Measurements from ENCODE around the gene PHACTR3.

Gene PHACTR3

DNA sequence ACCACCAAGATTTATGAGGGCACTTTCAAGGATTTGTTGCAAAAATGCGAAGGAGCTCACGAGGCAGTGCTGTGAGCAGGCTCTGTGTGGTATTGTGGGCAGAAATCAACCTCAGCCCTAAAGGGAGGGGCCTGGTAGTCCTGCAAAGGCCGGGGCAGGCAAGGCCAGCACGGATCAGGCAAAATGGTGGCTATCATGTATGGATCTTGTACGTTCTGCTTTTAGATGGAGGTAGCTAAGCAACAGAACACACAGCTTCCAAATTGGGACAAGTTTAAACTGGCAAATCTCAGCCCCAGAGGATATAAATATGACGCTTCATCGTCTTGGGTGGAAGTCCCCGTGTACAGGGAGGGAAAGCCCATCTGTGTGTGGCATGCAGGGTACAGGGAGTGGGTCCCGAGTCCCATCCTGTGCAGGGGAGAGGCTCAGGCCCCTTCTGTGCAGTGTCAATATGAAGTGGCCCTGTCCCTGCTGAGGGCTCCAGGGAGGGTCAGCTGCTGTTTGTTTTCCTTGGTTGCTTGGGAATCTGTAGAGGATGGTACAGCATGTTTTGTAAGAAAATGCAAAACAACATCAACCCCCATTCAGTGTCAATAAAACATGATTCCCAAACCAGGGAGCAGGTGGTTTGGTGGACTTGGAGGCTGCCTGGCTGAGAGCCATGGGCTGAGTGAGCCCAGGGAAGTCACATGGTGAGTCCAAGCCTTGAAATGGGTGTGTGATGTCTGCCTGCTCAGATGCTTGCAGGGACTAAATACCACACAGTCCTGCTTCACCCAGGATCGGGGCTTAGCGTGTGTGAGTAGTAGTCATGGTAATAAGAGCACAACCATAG is 216.1 kb downstream of the PHACTR3 start:
- DNase-seq (ENCODE audit: low spot score in 2 of 2) (no peak), ATAC-seq (ENCODE audit: low read depth) (no peak)
- no peaks in the 10 kb centered on the region for H3K4me1 Mint-ChIP-seq
- H3K27me3 Mint-ChIP-seq, result peaks cover 5% of the 10 kb centered on the region
- no peak overlapping the region for H3K4me3 Mint-ChIP-seq
- H3K27ac Mint-ChIP-seq, result no peak overlapping the region
- no peaks in the 10 kb centered on the region for H3K36me3 Mint-ChIP-seq
- no peaks in the 10 kb centered on the region for H3K9me3 Mint-ChIP-seq

- DNase-seq (ENCODE audit: low spot score in 2 of 2) (no peak), ATAC-seq (ENCODE audit: low read depth) (no peak)
- no peak overlapping the region for H3K27ac Mint-ChIP-seq
- H3K27me3 Mint-ChIP-seq, result peaks cover 5% of the 10 kb centered on the region
- H3K4me3 Mint-ChIP-seq, result no peak overlapping the region
- H3K4me1 Mint-ChIP-seq, result no peaks in the 10 kb centered on the region
- H3K9me3 Mint-ChIP-seq, result no peaks in the 10 kb centered on the region
- H3K36me3 Mint-ChIP-seq, result no peaks in the 10 kb centered on the region
These were observed 216.9 kb downstream of the PHACTR3 start for GRCh38 chr20:59821201-59821600.

DNA sequence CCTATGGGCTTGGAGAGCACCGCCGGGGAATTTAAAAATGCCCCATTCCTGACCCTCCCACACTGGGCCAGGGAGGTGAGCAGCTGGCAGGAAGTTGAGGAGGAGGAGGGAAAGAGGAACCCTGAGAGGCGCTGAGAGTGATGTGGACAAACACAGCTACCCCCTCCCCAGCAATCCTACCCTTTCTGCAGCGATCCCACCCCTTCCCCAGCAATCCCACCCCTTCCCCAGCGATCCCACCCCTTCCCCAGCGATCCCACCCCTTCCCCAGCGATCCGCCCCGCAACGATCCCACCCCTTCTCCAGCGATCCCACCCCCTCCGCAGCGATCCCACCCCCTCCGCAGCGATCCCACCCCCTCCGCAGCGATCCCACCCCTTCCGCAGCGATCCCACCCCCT is 217.4 kb downstream of the PHACTR3 start:
- no peaks in the 10 kb centered on the region for H3K4me1 Mint-ChIP-seq
- peaks cover 6% of the 10 kb centered on the region for H3K27me3 Mint-ChIP-seq

DNA sequence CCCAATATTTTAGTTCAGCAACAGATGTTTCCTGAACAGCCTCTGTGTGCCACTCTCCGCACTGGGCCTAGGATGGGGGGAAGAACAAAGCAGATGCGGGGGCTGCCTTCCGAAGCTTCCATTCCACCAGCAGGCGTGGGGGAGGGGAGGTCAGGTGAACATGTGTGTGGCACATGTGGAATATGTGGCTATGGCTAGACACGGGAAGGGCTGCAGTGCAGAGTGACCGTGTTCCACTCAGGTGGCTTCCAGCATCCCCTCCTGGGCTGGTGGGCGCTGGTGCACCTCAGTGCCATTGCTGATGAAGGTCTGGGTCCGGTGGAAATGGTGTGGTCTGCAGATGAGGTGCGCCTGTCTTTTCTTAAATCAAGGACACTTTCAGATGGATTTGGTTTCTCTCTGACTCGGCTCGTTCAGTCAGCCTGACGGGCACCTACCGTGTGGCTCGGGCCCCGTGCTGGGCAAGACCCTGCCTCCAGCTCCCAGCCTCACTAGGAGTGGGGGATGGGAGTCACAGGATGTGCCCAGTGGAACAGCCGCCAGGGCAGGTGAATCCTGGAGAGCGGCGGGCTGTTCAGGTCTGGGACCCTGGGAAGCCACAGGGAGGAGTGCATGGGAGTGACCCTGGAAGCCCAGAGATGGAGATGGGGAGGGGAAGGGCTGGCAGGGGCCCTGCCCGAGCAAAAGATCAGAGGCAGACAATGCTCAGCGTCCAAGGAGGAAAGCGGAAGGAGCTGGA is 218.1 kb downstream of the PHACTR3 start:
- H3K9me3 Mint-ChIP-seq, result peaks cover 3% of the 10 kb centered on the region

More for the DNA sequence above, 217.4 kb downstream of the PHACTR3 start:
- no peak overlapping the region for H3K27ac Mint-ChIP-seq
- no peak for DNase-seq (ENCODE audit: low spot score in 2 of 2)
- H3K9me3 Mint-ChIP-seq, result peaks cover 3% of the 10 kb centered on the region
- no peak overlapping the region for H3K4me3 Mint-ChIP-seq
- no peaks in the 10 kb centered on the region for H3K36me3 Mint-ChIP-seq
- ATAC-seq (ENCODE audit: low read depth), result no peak

DNA sequence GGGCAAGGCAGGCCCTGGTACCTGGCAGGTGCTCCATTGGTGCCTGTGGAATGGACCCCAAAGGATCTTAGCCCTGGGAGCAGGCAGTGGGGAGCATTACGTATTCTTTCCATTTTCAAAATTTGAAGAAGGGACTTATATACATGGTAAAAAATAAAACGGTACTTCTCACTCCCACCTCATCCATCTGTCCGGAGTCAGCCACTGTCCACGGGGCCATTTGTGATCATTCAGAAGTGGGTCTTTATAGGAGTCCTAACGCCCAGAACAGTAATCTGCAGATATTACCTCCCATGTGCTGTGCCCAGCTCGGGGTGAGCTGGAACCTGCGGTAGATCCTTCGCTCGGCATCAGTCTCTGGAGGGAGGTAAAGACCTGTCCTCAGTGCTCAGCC is 218.7 kb downstream of the PHACTR3 start:
- Mint-ChIP-seq H3K27me3 (peaks cover 7% of the 10 kb centered on the region), H3K36me3 (no peaks in the 10 kb centered on the region), H3K9me3 (peaks cover 3% of the 10 kb centered on the region), H3K27ac (no peak overlapping the region), H3K4me1 (no peaks in the 10 kb centered on the region), H3K4me3 (no peak overlapping the region)
- ATAC-seq (ENCODE audit: low read depth) (no peak), DNase-seq (ENCODE audit: low spot score in 2 of 2) (no peak)

More for the DNA sequence above, 218.1 kb downstream of the PHACTR3 start:
- Mint-ChIP-seq H3K27ac (no peak overlapping the region), H3K36me3 (no peaks in the 10 kb centered on the region), H3K27me3 (peaks cover 7% of the 10 kb centered on the region), H3K4me3 (no peak overlapping the region), H3K4me1 (no peaks in the 10 kb centered on the region)
- DNase-seq (ENCODE audit: low spot score in 2 of 2), result no peak
- no peak for ATAC-seq (ENCODE audit: low read depth)

- H3K4me1 Mint-ChIP-seq, result no peaks in the 10 kb centered on the region
- ATAC-seq (ENCODE audit: low read depth) (no peak), DNase-seq (ENCODE audit: low spot score in 2 of 2) (no peak)
- H3K36me3 Mint-ChIP-seq, result no peaks in the 10 kb centered on the region
- H3K27ac Mint-ChIP-seq, result no peak overlapping the region
- H3K4me3 Mint-ChIP-seq, result no peak overlapping the region
- peaks cover 10% of the 10 kb centered on the region for H3K27me3 Mint-ChIP-seq
- peaks cover 3% of the 10 kb centered on the region for H3K9me3 Mint-ChIP-seq
These were observed 219.3 kb downstream of the PHACTR3 start for GRCh38 chr20:59823491-59824259.

GRCh38 chr20:59824711-59825562 is 220.6 kb downstream of the PHACTR3 start:
- Mint-ChIP-seq H3K9me3 (peaks cover 3% of the 10 kb centered on the region), H3K4me1 (no peaks in the 10 kb centered on the region), H3K4me3 (no peak overlapping the region), H3K36me3 (no peaks in the 10 kb centered on the region), H3K27me3 (peaks cover 11% of the 10 kb centered on the region), H3K27ac (no peak overlapping the region)
- ATAC-seq (ENCODE audit: low read depth), result no peak
- DNase-seq (ENCODE audit: low spot score in 2 of 2), result no peak

DNA sequence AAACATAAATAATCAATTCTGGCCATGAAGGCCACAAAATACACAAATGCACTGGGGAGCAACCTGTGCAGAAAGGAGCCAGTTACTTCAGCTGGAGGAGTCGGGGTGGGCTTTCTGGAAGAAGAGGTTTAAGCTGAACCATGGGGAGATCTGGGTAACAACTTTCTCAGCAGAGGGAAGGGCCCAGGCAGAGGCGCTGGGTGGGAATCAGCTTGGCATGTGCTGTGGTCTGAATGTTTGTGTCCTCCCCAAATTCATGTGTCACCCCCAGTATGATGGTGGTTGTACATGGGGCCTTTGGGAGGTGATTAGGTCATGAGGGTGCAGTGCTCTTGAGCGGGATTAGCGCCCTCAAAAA is 221.2 kb downstream of the PHACTR3 start:
- no peaks in the 10 kb centered on the region for H3K4me1 Mint-ChIP-seq
- DNase-seq (ENCODE audit: low spot score in 2 of 2), result no peak
- peaks cover 15% of the 10 kb centered on the region for H3K27me3 Mint-ChIP-seq
- H3K36me3 Mint-ChIP-seq, result no peaks in the 10 kb centered on the region
- no peak for ATAC-seq (ENCODE audit: low read depth)
- no peak overlapping the region for H3K4me3 Mint-ChIP-seq
- no peak overlapping the region for H3K27ac Mint-ChIP-seq
- peaks cover 6% of the 10 kb centered on the region for H3K9me3 Mint-ChIP-seq

GRCh38 chr20:59825944-59826759 is 221.8 kb downstream of the PHACTR3 start:
- no peak overlapping the region for H3K4me3 Mint-ChIP-seq
- no peaks in the 10 kb centered on the region for H3K36me3 Mint-ChIP-seq
- no peak for ATAC-seq (ENCODE audit: low read depth)
- H3K4me1 Mint-ChIP-seq, result no peaks in the 10 kb centered on the region
- no peak for DNase-seq (ENCODE audit: low spot score in 2 of 2)
- peaks cover 6% of the 10 kb centered on the region for H3K9me3 Mint-ChIP-seq
- H3K27ac Mint-ChIP-seq, result no peak overlapping the region
- peaks cover 15% of the 10 kb centered on the region for H3K27me3 Mint-ChIP-seq

DNA sequence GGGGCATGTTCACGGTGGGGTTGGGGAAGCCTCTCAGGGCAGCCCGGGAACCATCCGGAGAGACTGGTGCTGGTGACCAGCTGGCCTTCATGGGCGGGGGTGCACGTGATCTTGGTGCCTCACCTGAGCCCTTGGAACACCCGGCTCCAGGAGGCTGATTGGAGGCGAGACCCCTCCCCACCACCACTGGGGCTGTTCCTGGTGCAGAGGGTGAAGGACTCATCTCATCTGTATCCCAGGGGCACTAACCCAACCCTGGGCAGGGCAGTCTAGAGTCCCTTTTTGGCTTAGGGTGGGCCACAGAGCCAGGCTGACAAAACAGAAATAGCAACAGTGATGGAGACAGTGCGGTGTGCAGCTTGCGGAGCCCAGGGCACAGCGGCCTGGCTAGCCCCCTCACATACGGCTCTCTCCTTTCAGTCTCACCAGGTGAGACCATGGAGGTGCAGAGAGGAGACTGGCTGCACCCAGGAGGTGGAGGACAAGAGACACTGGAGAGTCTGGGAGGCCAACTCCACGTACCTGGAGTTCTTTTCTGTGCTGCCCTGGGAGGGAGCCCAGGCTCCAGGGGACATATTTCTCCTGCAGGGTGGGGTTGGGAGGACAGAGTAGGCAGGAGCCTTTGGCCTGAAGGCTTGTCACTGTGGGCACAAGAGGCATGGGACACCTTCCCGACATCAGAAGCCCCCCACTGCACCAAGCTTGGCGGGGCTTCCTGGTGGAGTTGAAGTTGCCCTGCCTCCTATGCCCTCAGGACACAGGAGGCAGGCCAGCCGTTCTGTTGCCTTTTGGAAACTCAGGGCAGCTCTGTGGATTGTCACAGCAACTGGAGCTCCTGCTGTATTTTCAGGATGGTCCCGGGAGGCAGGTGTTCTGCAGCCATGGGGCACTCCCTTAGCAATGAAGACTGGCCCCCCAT is 223.1 kb downstream of the PHACTR3 start:
- Mint-ChIP-seq H3K4me3 (no peak overlapping the region), H3K4me1 (no peaks in the 10 kb centered on the region), H3K27ac (no peak overlapping the region), H3K36me3 (no peaks in the 10 kb centered on the region), H3K9me3 (peaks cover 6% of the 10 kb centered on the region), H3K27me3 (peaks cover 15% of the 10 kb centered on the region)
- no peak for ATAC-seq (ENCODE audit: low read depth)
- DNase-seq (ENCODE audit: low spot score in 2 of 2), result no peak

DNA sequence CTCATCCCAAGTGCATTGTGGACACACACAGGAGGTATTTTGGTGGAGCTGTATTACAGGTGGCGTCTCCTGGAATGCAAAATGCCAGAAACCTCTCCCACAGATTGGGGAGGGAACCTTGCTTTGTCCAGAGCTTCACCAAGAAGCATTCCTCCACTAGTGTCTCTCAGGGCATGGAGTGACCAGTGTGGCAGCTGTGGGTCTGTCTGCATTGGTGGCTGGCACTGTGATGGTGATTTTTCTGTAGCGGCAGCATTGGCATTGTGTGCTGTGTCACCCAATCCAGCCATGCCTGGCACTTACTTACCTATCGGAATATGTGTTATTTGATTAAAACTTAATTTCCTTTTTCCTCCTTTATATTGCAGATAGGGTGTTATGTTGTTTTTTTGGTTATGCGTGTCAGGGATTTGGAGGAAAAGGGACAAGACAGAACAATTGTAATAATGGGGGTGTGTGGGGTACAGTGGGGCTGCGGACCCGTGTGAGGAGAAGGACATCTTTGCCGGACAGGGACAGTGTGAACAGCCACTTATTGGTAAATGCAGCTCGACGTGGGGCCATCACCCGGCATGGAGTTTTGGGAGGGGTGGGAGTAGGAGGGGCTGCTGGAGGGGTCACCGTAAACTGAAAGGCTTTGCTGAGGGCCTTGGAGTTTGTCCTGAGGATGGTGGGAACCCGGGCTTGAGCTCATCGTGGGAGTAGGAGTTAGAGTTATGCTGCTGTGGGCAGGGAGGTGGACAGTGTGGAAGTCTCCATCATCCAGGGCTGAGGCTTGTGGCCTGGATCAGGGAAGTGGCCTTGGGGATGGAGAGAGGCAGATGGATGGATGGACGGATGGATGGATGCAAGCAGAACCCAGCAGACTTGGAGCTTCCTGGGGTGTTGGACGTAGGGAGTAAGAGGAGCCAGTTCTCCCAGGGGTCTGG is 224.0 kb downstream of the PHACTR3 start:
- Mint-ChIP-seq H3K27me3 (peaks cover 17% of the 10 kb centered on the region), H3K27ac (no peak overlapping the region), H3K36me3 (no peaks in the 10 kb centered on the region), H3K4me1 (no peaks in the 10 kb centered on the region), H3K9me3 (peaks cover 6% of the 10 kb centered on the region), H3K4me3 (no peak overlapping the region)
- DNase-seq (ENCODE audit: low spot score in 2 of 2) (no peak), ATAC-seq (ENCODE audit: low read depth) (no peak)

Measured in memory B cell (primary cell).